GM23338 (cell line): ENCODE data around the gene CRACR2A. TPM values are rescaled to one million over a fixed set of nuclear protein-coding genes. Genes with fewer than 3 reads are reported as not detected.

Experiments used
- ATAC-seq: fragments of 200-7000 bp; cut with Tn5 transposase; 3 replicates; pipeline ENCODE4 v1.9.1; 2020
- DNase-seq: peaks from one replicate; pipeline ENCODE4 v3.0.0-alpha.2; 2015; ENCODE audit warnings: low spot score
- H2AFZ ChIP-seq: fragments of 200-600 bp; sonication (generic); 2 replicates; pipeline ENCODE4 v1.8.0; 2016; ENCODE audit warnings: antibody characterized with exemption, mild to moderate bottlenecking, moderate library complexity
- H3F3A ChIP-seq: fragments of 200-600 bp; sonication (generic); replicated peaks from 2 replicates; pipeline ENCODE4 v1.8.0; 2017; ENCODE audit warnings: antibody characterized with exemption, mixed run types, low read depth
- H3K27ac ChIP-seq: fragments of 200-600 bp; sonication (generic); 2 replicates; pipeline ENCODE4 v1.6.1; 2016; ENCODE audit warnings: low read depth
- H3K27me3 ChIP-seq: fragments of 200-600 bp; sonication (generic); 2 replicates; pipeline ENCODE4 v1.8.0; 2016; ENCODE audit warnings: mild to moderate bottlenecking, mixed run types, moderate library complexity; ENCODE audit not compliant: insufficient read depth
- H3K36me3 ChIP-seq: fragments of 200-600 bp; sonication (generic); 2 replicates; pipeline ENCODE4 v1.8.0; 2016; ENCODE audit warnings: mild to moderate bottlenecking; ENCODE audit not compliant: insufficient read depth
- H3K4me1 ChIP-seq: fragments of 200-600 bp; sonication (generic); 2 replicates; pipeline ENCODE4 v1.8.0; 2016; ENCODE audit warnings: mild to moderate bottlenecking, moderate library complexity; ENCODE audit not compliant: insufficient read depth
- H3K4me2 ChIP-seq: fragments of 200-600 bp; sonication (generic); 2 replicates; pipeline ENCODE4 v1.7.1; 2017; ENCODE audit warnings: mixed run types
- H3K4me3 ChIP-seq: fragments of 200-600 bp; sonication (generic); 2 replicates; pipeline ENCODE4 v1.6.1; 2016; ENCODE audit warnings: mixed run types
- H3K79me2 ChIP-seq: fragments of 200-600 bp; sonication (generic); replicated peaks from 2 replicates; pipeline ENCODE4 v1.8.0; 2017; ENCODE audit warnings: mild to moderate bottlenecking; ENCODE audit not compliant: insufficient read depth
- H3K9me2 ChIP-seq: fragments of 200-600 bp; sonication (generic); 2 replicates; pipeline ENCODE4 v1.8.0; 2017; ENCODE audit not compliant: insufficient read depth
- H4K20me1 ChIP-seq: fragments of 200-600 bp; sonication (generic); replicated peaks from 2 replicates; pipeline ENCODE4 v1.8.0; 2017; ENCODE audit warnings: mild to moderate bottlenecking; ENCODE audit not compliant: insufficient read depth
- H3K27ac Mint-ChIP-seq: 2 replicates; pipeline ENCODE4 v1.8.0; 2020; ENCODE audit warnings: inconsistent platforms, mild to moderate bottlenecking, moderate library complexity, mixed read lengths
- H3K27me3 Mint-ChIP-seq: 3 replicates; pipeline ENCODE4 v1.8.0; 2022; ENCODE audit warnings: low read depth, mild to moderate bottlenecking, moderate library complexity, mixed read lengths, inconsistent platforms; ENCODE audit not compliant: insufficient read depth, poor library complexity
- H3K36me3 Mint-ChIP-seq: 3 replicates; pipeline ENCODE4 v1.8.0; 2021; ENCODE audit warnings: low read depth, mild to moderate bottlenecking, inconsistent platforms, moderate library complexity, mixed read lengths
- H3K4me1 Mint-ChIP-seq: 3 replicates; pipeline ENCODE4 v1.8.0; 2020; ENCODE audit warnings: mild to moderate bottlenecking, inconsistent platforms, mixed read lengths
- H3K4me3 Mint-ChIP-seq: 3 replicates; pipeline ENCODE4 v1.8.0; 2021; ENCODE audit warnings: moderate library complexity, mild to moderate bottlenecking, inconsistent platforms, mixed read lengths
- H3K9me3 Mint-ChIP-seq: 3 replicates; pipeline ENCODE4 v1.8.0; 2020; ENCODE audit warnings: moderate library complexity, mild to moderate bottlenecking, inconsistent platforms, mixed read lengths
- CREB1 ChIP-seq: fragments of 250-450 bp; sonication (Bioruptor Pico); IDR thresholded peaks from 2 replicates; pipeline ENCODE4 v1.5.0; 2020; ENCODE audit warnings: low read depth, mild to moderate bottlenecking, moderate library complexity
- CTCF ChIP-seq, 2 experiments: fragments of 200-600 bp in 1 of 2; sonication (generic) in 1 of 2; conservative IDR thresholded peaks; 2 replicates each; pipeline versions ENCODE4 v1.5.1 to v1.6.1; 2016 to 2017; ENCODE audit warnings: antibody characterized with exemption in 2 of 2, low read depth in 2 of 2, mild to moderate bottlenecking in 2 of 2, moderate library complexity in 1 of 2
- STAT1 ChIP-seq: IDR thresholded peaks from one replicate; pipeline ENCODE4 v1.6.1; 2016; ENCODE audit warnings: antibody characterized with exemption; ENCODE audit not compliant: unreplicated experiment
- ZNF114 ChIP-seq: fragments of 250-450 bp; sonication (Bioruptor Pico); IDR thresholded peaks from 2 replicates; pipeline ENCODE4 v1.5.0; 2020; ENCODE audit warnings: mild to moderate bottlenecking, moderate library complexity
- ZNF462 ChIP-seq: fragments of 250-450 bp; sonication (Bioruptor Pico); IDR thresholded peaks from 2 replicates; pipeline ENCODE4 v1.5.0; 2020; ENCODE audit warnings: mild to moderate bottlenecking, moderate library complexity
- polyA plus RNA-seq: library from polyadenylated mRNA; unstranded; fragments of >200 nt; fragmentation: Nextera tagmentation; extraction: Ambion mirVana; gene quantifications from 2 replicates; pipeline ENCODE4 v1.2.1, GENCODE V29; 2016
- total RNA-seq: library from RNA; depleted of rRNA; stranded (reverse); fragments of >200 nt; shearing (Covaris generic); gene quantifications from 2 replicates; pipeline ENCODE4 v1.2.3, GENCODE V29; 2014

Gene CRACR2A
- total and polyA plus RNA-seq, 2 experiments from 2014 or later = 1.5 to 3.0 TPM

GRCh38 chr12:3634348-3634747 lies 118.6 kb downstream of the CRACR2A start (continued):
- TF ChIP-seq ZNF462 (CRISPR knock-in tag) (no peak), CREB1 (CRISPR knock-in tag) (no peak)

- ATAC-seq = no peak
- Histone ChIP-seq H3F3A (no peaks in the 10 kb centered on the region), H3K27me3 (no peaks in the 10 kb centered on the region), H3K27ac (no peak overlapping the region), H4K20me1 (no peaks in the 10 kb centered on the region), H2AFZ (no peak overlapping the region), H3K36me3 (no peaks in the 10 kb centered on the region), H3K9me2 (no peaks in the 10 kb centered on the region), H3K4me1 (no peaks in the 10 kb centered on the region), H3K4me3 (no peak overlapping the region), H3K79me2 (no peaks in the 10 kb centered on the region), H3K4me2 (no peak overlapping the region)
- no peaks in the 10 kb centered on the region for H3K36me3 Mint-ChIP-seq
- H3K9me3 Mint-ChIP-seq = no peaks in the 10 kb centered on the region
- H3K4me3 Mint-ChIP-seq = no peak overlapping the region
- no peak overlapping the region for H3K27ac Mint-ChIP-seq
- DNase-seq = no peak
- peaks cover 6% of the 10 kb centered on the region for H3K27me3 Mint-ChIP-seq
- H3K4me1 Mint-ChIP-seq = peaks cover 30% of the 10 kb centered on the region
- TF ChIP-seq ZNF114 (CRISPR knock-in tag) = no peak
- TF ChIP-seq STAT1 = no peak
- TF ChIP-seq CREB1 (CRISPR knock-in tag) = no peak
- no peak for TF ChIP-seq CTCF (conservative IDR thresholded peaks at IDR 0.05; ENCODE audit: low read depth in 2 of 2)
Observed at GRCh38 chr12:3633396-3633795, 119.5 kb downstream of the CRACR2A start.
